CD14-positive monocyte (primary cell): ENCODE results near the gene SPATA2L. TPM values are rescaled to one million over a fixed set of nuclear protein-coding genes. Genes with fewer than 3 reads are reported as not detected.

ENCODE experiments used
- DNase-seq, 3 donors: peaks; one replicate each; pipeline ENCODE4 v3.0.0-alpha.2; 2011 to 2022
- H2AFZ ChIP-seq: 2 replicates; pipeline ENCODE4 v1.6.0; 2012; ENCODE audit warnings: mild to moderate bottlenecking, low read depth, low read length, inconsistent platforms; ENCODE audit not compliant: insufficient read depth, poor library complexity, severe bottlenecking
- H3K27ac ChIP-seq, 2 donors: 1 replicate in 1 of 2; 2 replicates in 1 of 2; pipeline ENCODE4 v1.5.1; 2012 to 2013; ENCODE audit warnings: low read length in 2 of 2, control low read depth in 1 of 2, inconsistent platforms in 1 of 2, low read depth in 1 of 2, mild to moderate bottlenecking in 1 of 2
- H3K27me3 ChIP-seq, 2 donors: one replicate each; pipeline versions ENCODE4 v1.6.0 to v1.6.1; 2011 to 2013; ENCODE audit warnings: low read length in 2 of 2; ENCODE audit not compliant: control insufficient read depth in 2 of 2, insufficient read depth in 2 of 2
- H3K36me3 ChIP-seq, 2 donors: replicated peaks in 1 of 2; 1 replicate in 1 of 2; 2 replicates in 1 of 2; pipeline versions ENCODE4 v1.5.1 to v1.6.1; 2012 to 2013; ENCODE audit warnings: low read length in 2 of 2, control low read depth in 1 of 2, inconsistent platforms in 1 of 2, mild to moderate bottlenecking in 1 of 2; ENCODE audit not compliant: insufficient read depth in 2 of 2, control insufficient read depth in 1 of 2
- H3K4me1 ChIP-seq, 2 donors: 1 replicate in 1 of 2; 2 replicates in 1 of 2; pipeline versions ENCODE4 v1.5.1 to v1.6.1; 2012 to 2013; ENCODE audit warnings: low read length in 2 of 2, control low read depth in 1 of 2, inconsistent platforms in 1 of 2, mild to moderate bottlenecking in 1 of 2, moderate library complexity in 1 of 2; ENCODE audit not compliant: insufficient read depth in 2 of 2, control insufficient read depth in 1 of 2
- H3K4me2 ChIP-seq: replicated peaks from 2 replicates; pipeline ENCODE3; 2012; ENCODE audit warnings: low read length, moderate library complexity, mild to moderate bottlenecking; ENCODE audit not compliant: poor library complexity, severe bottlenecking; ENCODE audit errors: extremely low read depth
- H3K4me3 ChIP-seq, 3 experiments: fragments of 200-600 bp in 1 of 3; sonication (generic) in 1 of 3; replicated peaks in 1 of 3; 1 replicate in 2 of 3; 2 replicates in 1 of 3; pipeline ENCODE4 v1.5.1; 2011 to 2013; ENCODE audit warnings: low read length in 3 of 3, mild to moderate bottlenecking in 3 of 3, control low read depth in 2 of 3, low read depth in 2 of 3, inconsistent platforms in 1 of 3, moderate library complexity in 1 of 3
- H3K79me2 ChIP-seq: 2 replicates; pipeline ENCODE4 v1.6.0; 2012; ENCODE audit warnings: mild to moderate bottlenecking, control low read depth, inconsistent platforms, low read length, moderate library complexity; ENCODE audit not compliant: insufficient read depth
- H3K9ac ChIP-seq: 2 replicates; pipeline ENCODE4 v1.6.0; 2017; ENCODE audit warnings: low read length, mild to moderate bottlenecking; ENCODE audit not compliant: insufficient read depth, poor library complexity, severe bottlenecking
- H3K9me3 ChIP-seq, 2 donors: replicated peaks in 1 of 2; 1 replicate in 1 of 2; 2 replicates in 1 of 2; pipeline versions ENCODE4 v1.5.1 to v1.6.1; 2012 to 2013; ENCODE audit warnings: low read length in 2 of 2, control low read depth in 1 of 2; ENCODE audit not compliant: control insufficient read depth in 1 of 2, insufficient read depth in 1 of 2
- H4K20me1 ChIP-seq: 2 replicates; pipeline ENCODE4 v1.6.0; 2012; ENCODE audit warnings: mild to moderate bottlenecking, low read length, control low read depth, moderate library complexity; ENCODE audit not compliant: insufficient read depth
- H3K27ac Mint-ChIP-seq, 7 donors: one replicate each; pipeline ENCODE4 v1.8.0; 2020; ENCODE audit warnings: mild to moderate bottlenecking in 7 of 7, mixed read lengths in 7 of 7, moderate library complexity in 6 of 7, inconsistent platforms in 2 of 7
- H3K27me3 Mint-ChIP-seq, 3 donors: one replicate each; pipeline ENCODE4 v1.8.0; 2021 to 2022; ENCODE audit warnings: low read depth in 3 of 3, mild to moderate bottlenecking in 3 of 3, mixed read lengths in 3 of 3, moderate library complexity in 3 of 3, inconsistent platforms in 1 of 3
- H3K36me3 Mint-ChIP-seq, 2 donors: one replicate each; pipeline ENCODE4 v1.8.0; 2020; ENCODE audit warnings: mixed read lengths in 2 of 2, inconsistent platforms in 1 of 2, mild to moderate bottlenecking in 1 of 2
- H3K4me1 Mint-ChIP-seq: one replicate; pipeline ENCODE4 v1.8.0; 2020; ENCODE audit warnings: mild to moderate bottlenecking, mixed read lengths
- H3K4me3 Mint-ChIP-seq, 2 donors: one replicate each; pipeline ENCODE4 v1.8.0; 2020; ENCODE audit warnings: mild to moderate bottlenecking in 2 of 2, mixed read lengths in 2 of 2, moderate library complexity in 1 of 2
- H3K9me3 Mint-ChIP-seq, 7 donors: one replicate each; pipeline ENCODE4 v1.8.0; 2020 to 2022; ENCODE audit warnings: mixed read lengths in 7 of 7, mild to moderate bottlenecking in 6 of 7, moderate library complexity in 6 of 7, inconsistent platforms in 2 of 7
- WGBS: methylation state at CpG from one replicate; pipeline ENCODE4 v1.1.5; 2013; ENCODE audit warnings: missing lambda C conversion rate; ENCODE audit not compliant: insufficient coverage; 5-methylcytosine and 5-hydroxymethylcytosine counted together
- intact Hi-C, 2 donors: fragments of 100-400 bp; cut with micrococcal nuclease; formaldehyde crosslinking; loops; one replicate each; pipeline versions ENCODE4 v1.15.0 to v1.15.1; 2023
- polyA plus RNA-seq, 3 donors: library from polyadenylated mRNA; depleted of rRNA in 1 of 3; unstranded in 2 of 3; stranded (reverse) in 1 of 3; fragments of 300-500 nt in 2 of 3; fragments of >200 nt in 1 of 3; fragmentation: Illumina TruSeq in 2 of 3; gene quantifications; 1 replicate in 2 of 3; 2 replicates in 1 of 3; pipeline ENCODE4 v1.2.3, GENCODE V29; 2012 to 2021
- TF ChIP-seq, protein P1 (sequence below): fragments of 200-600 bp; IDR thresholded peaks from one replicate; pipeline ENCODE4 v1.8.0; 2022; ENCODE audit warnings: antibody characterized with exemption, mild to moderate bottlenecking

SPATA2L gene
- polyA plus RNA-seq, 3 donors: 10.0 to 17.6 (median 15.1) TPM

- WGBS: 96% methylated on average over 10 of the region's 12 CpGs
- Mint-ChIP-seq H3K27me3 (peaks cover 0 to 2% (median under 1%) of the 10 kb centered on the region in 3 donors), H3K4me3 (no peak overlapping the region), H3K4me1 (no peaks in the 10 kb centered on the region), H3K27ac (no peak overlapping the region), H3K36me3 (peaks cover 46 to 72% of the 10 kb centered on the region in 2 donors), H3K9me3 (peaks cover 0 to 2% (median 0%) of the 10 kb centered on the region in 7 donors)
- no peaks in the 10 kb centered on the region for H3K4me1 ChIP-seq
- H4K20me1 ChIP-seq: peaks cover 34% of the 10 kb centered on the region
- H3K36me3 ChIP-seq: peaks cover 56 to 66% of the 10 kb centered on the region in 2 donors
- no peak overlapping the region for H3K9ac ChIP-seq
- H3K4me3 ChIP-seq: no peak overlapping the region
- DNase-seq: no peak
- intact Hi-C loops: loop anchor here in 1 of 2 donors (10.0 kb wide), 1 partner anchor 72 kb away; the partner anchor contains the start of gene CPNE7
- no peak overlapping the region for H2AFZ ChIP-seq
- TF ChIP-seq, protein P1, sequence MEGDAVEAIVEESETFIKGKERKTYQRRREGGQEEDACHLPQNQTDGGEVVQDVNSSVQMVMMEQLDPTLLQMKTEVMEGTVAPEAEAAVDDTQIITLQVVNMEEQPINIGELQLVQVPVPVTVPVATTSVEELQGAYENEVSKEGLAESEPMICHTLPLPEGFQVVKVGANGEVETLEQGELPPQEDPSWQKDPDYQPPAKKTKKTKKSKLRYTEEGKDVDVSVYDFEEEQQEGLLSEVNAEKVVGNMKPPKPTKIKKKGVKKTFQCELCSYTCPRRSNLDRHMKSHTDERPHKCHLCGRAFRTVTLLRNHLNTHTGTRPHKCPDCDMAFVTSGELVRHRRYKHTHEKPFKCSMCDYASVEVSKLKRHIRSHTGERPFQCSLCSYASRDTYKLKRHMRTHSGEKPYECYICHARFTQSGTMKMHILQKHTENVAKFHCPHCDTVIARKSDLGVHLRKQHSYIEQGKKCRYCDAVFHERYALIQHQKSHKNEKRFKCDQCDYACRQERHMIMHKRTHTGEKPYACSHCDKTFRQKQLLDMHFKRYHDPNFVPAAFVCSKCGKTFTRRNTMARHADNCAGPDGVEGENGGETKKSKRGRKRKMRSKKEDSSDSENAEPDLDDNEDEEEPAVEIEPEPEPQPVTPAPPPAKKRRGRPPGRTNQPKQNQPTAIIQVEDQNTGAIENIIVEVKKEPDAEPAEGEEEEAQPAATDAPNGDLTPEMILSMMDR: no peak
- no peaks in the 10 kb centered on the region for H3K9me3 ChIP-seq
- peaks cover 7% of the 10 kb centered on the region for H3K79me2 ChIP-seq
- no peak overlapping the region for H3K27ac ChIP-seq
- no peak overlapping the region for H3K4me2 ChIP-seq
- H3K27me3 ChIP-seq: no peaks in the 10 kb centered on the region
Observed at GRCh38 chr16:89646906-89647305, 54.6 kb downstream of the SPATA2L start.

Other genes starting within 250 kb of the SPATA2L start
- 10 to 100 TPM in 1 of 3 donors, 1 to 10 TPM in 2; 3.2 to 62.4 (median 5.4) TPM for gene ANKRD11, start 211.1 kb downstream of the SPATA2L start, polyA plus RNA-seq
- 100 to 1,000 TPM in 1 of 3 donors, 10 to 100 TPM in 2; 30.3 to 120 (median 34.4) TPM for gene SPG7, start 193.3 kb downstream of the SPATA2L start, polyA plus RNA-seq
- 1,000 to 10,000 TPM; 1,251 to 2,437 (median 1,329) TPM for gene RPL13, start 141.0 kb downstream of the SPATA2L start, polyA plus RNA-seq
- gene CPNE7, start 125.9 kb downstream of the SPATA2L start, polyA plus RNA-seq: not detected
- gene DPEP1, start 88.1 kb downstream of the SPATA2L start, polyA plus RNA-seq: not detected
- gene CHMP1A, start 44.0 kb downstream of the SPATA2L start, polyA plus RNA-seq: 10 to 100 TPM; 57.3 to 85.7 (median 76.6) TPM
- gene SPATA33, start 43.9 kb downstream of the SPATA2L start, polyA plus RNA-seq: 1 to 10 TPM; 1.4 to 3.5 (median 1.8) TPM
- 100 to 1,000 TPM in 1 of 3 donors, 10 to 100 TPM in 2; 16.5 to 107 (median 18.3) TPM for gene CDK10, start 15.0 kb downstream of the SPATA2L start, polyA plus RNA-seq
- gene VPS9D1, start 19.2 kb upstream of the SPATA2L start, polyA plus RNA-seq: 10 to 100 TPM in 1 of 3 donors, 1 to 10 TPM in 2; 1.2 to 29.7 (median 1.6) TPM
- 10 to 100 TPM in 1 of 3 donors, 1 to 10 TPM in 2; 2.2 to 54.5 (median 3.2) TPM for gene ZNF276, start 19.8 kb upstream of the SPATA2L start, polyA plus RNA-seq
- 10 to 100 TPM; 12.6 to 34.6 (median 17.2) TPM for gene FANCA, start 114.9 kb upstream of the SPATA2L start, polyA plus RNA-seq
- gene SPIRE2, start 126.8 kb upstream of the SPATA2L start, polyA plus RNA-seq: 1 to 10 TPM in 1 of 3 donors, under 1 TPM in 1, not detected in 1; 0.09 to 1.2 TPM
- gene TCF25, start 171.9 kb upstream of the SPATA2L start, polyA plus RNA-seq: 100 to 1,000 TPM in 2 of 3 donors, 10 to 100 TPM in 1; 98.0 to 231 (median 114) TPM
- gene MC1R, start 217.2 kb upstream of the SPATA2L start, polyA plus RNA-seq: 1 to 10 TPM in 1 of 3 donors, under 1 TPM in 1, not detected in 1; 0.21 to 3.9 TPM
- 1 to 10 TPM in 1 of 3 donors, not detected in 2; 2.9 TPM for gene TUBB3, start 221.6 kb upstream of the SPATA2L start, polyA plus RNA-seq
- 100 to 1,000 TPM in 1 of 3 donors, 10 to 100 TPM in 2; 63.7 to 332 (median 83.7) TPM for gene DEF8, start 247.1 kb upstream of the SPATA2L start, polyA plus RNA-seq